Liver (tissue), 9 donors: ENCODE measurements around the gene SRXN1. TPM values are rescaled to one million over a fixed set of nuclear protein-coding genes. Genes with fewer than 3 reads are reported as not detected.

Source experiments
- DNase-seq: peaks from one replicate; pipeline ENCODE4 v3.0.0-alpha.2; 2017; ENCODE audit warnings: low spot score
- H3K27ac ChIP-seq, 2 donors: one replicate each; pipeline ENCODE4 v1.7.0; 2013; ENCODE audit warnings: inconsistent platforms in 2 of 2, low read length in 2 of 2, control low read depth in 1 of 2, low read depth in 1 of 2, mild to moderate bottlenecking in 1 of 2
- H3K27me3 ChIP-seq, 4 donors: one replicate each; pipeline versions ENCODE4 v1.6.1 to v1.7.0; 2013; ENCODE audit warnings: low read length in 3 of 4, inconsistent platforms in 1 of 4, mild to moderate bottlenecking in 1 of 4, moderate library complexity in 1 of 4; ENCODE audit not compliant: control insufficient read depth in 4 of 4, insufficient read depth in 4 of 4
- H3K36me3 ChIP-seq, 4 donors: one replicate each; pipeline versions ENCODE4 v1.6.1 to v1.7.0; 2013; ENCODE audit warnings: low read length in 3 of 4, mild to moderate bottlenecking in 3 of 4, low read depth in 1 of 4, moderate library complexity in 1 of 4; ENCODE audit not compliant: control insufficient read depth in 4 of 4, insufficient read depth in 3 of 4
- H3K4me1 ChIP-seq, 4 donors: one replicate each; pipeline versions ENCODE4 v1.6.1 to v1.7.0; 2013; ENCODE audit warnings: low read length in 3 of 4, mild to moderate bottlenecking in 3 of 4, moderate library complexity in 1 of 4; ENCODE audit not compliant: control insufficient read depth in 4 of 4, insufficient read depth in 4 of 4
- H3K4me3 ChIP-seq, 3 donors: one replicate each; pipeline versions ENCODE4 v1.6.1 to v1.7.0; 2013; ENCODE audit warnings: low read length in 3 of 3, control low read depth in 1 of 3, low read depth in 1 of 3, mild to moderate bottlenecking in 1 of 3
- H3K9ac ChIP-seq, 2 donors: one replicate each; pipeline ENCODE4 v1.7.0; 2013; ENCODE audit warnings: low read length in 2 of 2, mild to moderate bottlenecking in 2 of 2, moderate library complexity in 2 of 2, control low read depth in 1 of 2, low read depth in 1 of 2
- H3K9me3 ChIP-seq, 4 donors: one replicate each; pipeline versions ENCODE4 v1.6.1 to v1.7.0; 2013; ENCODE audit warnings: low read length in 3 of 4; ENCODE audit not compliant: control insufficient read depth in 4 of 4
- EGR1 ChIP-seq, 2 donors: IDR thresholded peaks; 2 replicates each; pipeline ENCODE4 v1.6.1; 2016 to 2018; ENCODE audit warnings: antibody characterized with exemption in 2 of 2, low read depth in 2 of 2
- FOXA1 ChIP-seq: IDR thresholded peaks from 2 replicates; pipeline ENCODE4 v1.6.1; 2016; ENCODE audit warnings: antibody characterized with exemption
- FOXA2 ChIP-seq: IDR thresholded peaks from 2 replicates; pipeline ENCODE4 v1.6.1; 2016; ENCODE audit warnings: antibody characterized with exemption
- GABPA ChIP-seq, 2 donors: IDR thresholded peaks in 1 of 2; conservative IDR thresholded peaks in 1 of 2; 2 replicates each; pipeline ENCODE4 v1.6.1; 2016; ENCODE audit warnings: antibody characterized with exemption in 2 of 2, mild to moderate bottlenecking in 1 of 2, moderate library complexity in 1 of 2
- HNF4A ChIP-seq, 2 donors: conservative IDR thresholded peaks; 2 replicates each; pipeline ENCODE4 v1.6.1; 2016; ENCODE audit warnings: antibody characterized with exemption in 2 of 2, mild to moderate bottlenecking in 2 of 2
- HNF4G ChIP-seq: IDR thresholded peaks from 2 replicates; pipeline ENCODE4 v1.6.1; 2016; ENCODE audit warnings: antibody characterized with exemption
- JUND ChIP-seq, 2 donors: IDR thresholded peaks; 2 replicates each; pipeline ENCODE4 v1.6.1; 2016; ENCODE audit warnings: antibody characterized with exemption in 2 of 2
- NR2F2 ChIP-seq: IDR thresholded peaks from 2 replicates; pipeline ENCODE4 v1.6.1; 2016; ENCODE audit warnings: antibody characterized with exemption
- RAD21 ChIP-seq, 2 donors: IDR thresholded peaks; 2 replicates each; pipeline ENCODE4 v1.6.1; 2016; ENCODE audit warnings: antibody characterized with exemption in 2 of 2, mild to moderate bottlenecking in 2 of 2
- RXRA ChIP-seq, 2 donors: IDR thresholded peaks; 2 replicates each; pipeline ENCODE4 v1.6.1; 2017 to 2018; ENCODE audit warnings: antibody characterized with exemption in 2 of 2, mild to moderate bottlenecking in 1 of 2
- SP1 ChIP-seq: IDR thresholded peaks from 2 replicates; pipeline ENCODE4 v1.6.1; 2018; ENCODE audit warnings: antibody characterized with exemption, mild to moderate bottlenecking
- TAF1 ChIP-seq: conservative IDR thresholded peaks from 2 replicates; pipeline ENCODE4 v1.6.1; 2016; ENCODE audit warnings: antibody characterized with exemption, mild to moderate bottlenecking
- YY1 ChIP-seq: IDR thresholded peaks from 2 replicates; pipeline ENCODE4 v1.6.1; 2016; ENCODE audit warnings: antibody characterized with exemption, mild to moderate bottlenecking
- WGBS: extraction: QIAGEN DNeasy Blood & Tissue Kit; methylation state at CpG from one replicate; pipeline ENCODE4 v1.1.7; 2013; 5-methylcytosine and 5-hydroxymethylcytosine counted together
- polyA plus RNA-seq, 2 donors: library from polyadenylated mRNA; stranded (reverse) in 1 of 2; unstranded in 1 of 2; fragments of 200-250 nt in 1 of 2; fragments of >200 nt in 1 of 2; fragmentation: Nextera tagmentation in 1 of 2; extraction: Ambion mirVana in 1 of 2; gene quantifications; one replicate each; pipeline versions ENCODE4 v1.2.1 to v1.2.3, GENCODE V29; 2013 to 2015
- total RNA-seq, 2 donors: library from RNA; depleted of rRNA; stranded (reverse); fragments of >200 nt; gene quantifications; one replicate each; pipeline ENCODE4 v1.2.3, GENCODE V29; 2014
- TF ChIP-seq, protein P1 (sequence below): IDR thresholded peaks from 2 replicates; pipeline ENCODE4 v1.6.1; 2016; ENCODE audit warnings: antibody characterized with exemption
- TF ChIP-seq, protein P2 (sequence below): IDR thresholded peaks from 2 replicates; pipeline ENCODE4 v1.6.1; 2016; ENCODE audit warnings: antibody characterized with exemption
- TF ChIP-seq, protein P3 (sequence below): IDR thresholded peaks from 2 replicates; pipeline ENCODE4 v1.6.1; 2016; ENCODE audit warnings: antibody characterized with exemption, mild to moderate bottlenecking
- TF ChIP-seq, protein P4 (sequence below): IDR thresholded peaks from 2 replicates; pipeline ENCODE4 v1.6.1; 2016; ENCODE audit warnings: antibody characterized with exemption
- TF ChIP-seq, protein P5 (sequence below): fragments of 150-350 bp; IDR thresholded peaks from 2 replicates; pipeline ENCODE4 v1.5.1; 2017; ENCODE audit warnings: improper control_type of control experiment, low read depth, low read length; ENCODE audit not compliant: missing input control
- donor health status: healthy.
- donor health status: healthy.
- donor health status: healthy.
- donor health status: healthy.
- donor health status: healthy.

Gene SRXN1
- total and polyA plus RNA-seq, 4 donors = 14.3 to 60.2 (median 24.8) TPM

DNA sequence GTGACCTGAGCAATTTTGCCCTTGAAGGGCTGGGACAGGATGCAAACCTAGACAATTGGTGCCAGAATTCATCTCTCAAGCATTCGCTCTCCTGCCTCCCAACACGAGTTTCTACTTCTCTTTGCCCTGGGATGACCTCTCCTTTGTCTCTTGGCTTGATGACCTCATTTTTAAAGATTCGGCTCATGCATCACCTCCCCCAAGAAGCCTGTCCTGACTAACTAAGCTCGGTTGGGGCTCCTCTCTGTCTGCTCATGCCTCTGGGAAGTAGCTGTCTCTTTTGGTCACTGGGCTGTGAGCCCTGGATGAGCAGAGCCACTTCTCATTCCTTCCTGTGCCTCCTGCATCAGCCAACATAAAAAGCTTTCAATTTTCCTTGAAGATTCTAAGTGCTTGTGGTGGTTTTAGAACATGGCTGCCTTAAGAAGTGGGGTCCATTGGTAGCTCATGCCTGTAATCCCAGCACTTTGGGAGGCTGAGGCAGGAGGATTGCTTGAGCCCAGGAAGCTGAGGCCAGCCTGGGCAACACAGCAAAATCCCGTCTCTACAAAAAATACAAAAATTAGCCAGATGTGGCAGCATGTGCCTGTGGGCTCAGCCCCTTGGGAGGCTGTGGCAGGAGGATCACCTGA lies 31.8 kb downstream of the SRXN1 start:
- H3K9me3 ChIP-seq = peaks cover 6 to 13% (median 9%) of the 10 kb centered on the region in 4 donors
- no peaks in the 10 kb centered on the region for H3K27me3 ChIP-seq
- no peak overlapping the region for H3K4me3 ChIP-seq
- H3K36me3 ChIP-seq = no peaks in the 10 kb centered on the region
- H3K27ac ChIP-seq = no peak overlapping the region
- no peak overlapping the region for H3K9ac ChIP-seq
- 51% methylated on average over 5 of the region's 5 CpGs for WGBS
- no peaks in the 10 kb centered on the region for H3K4me1 ChIP-seq
- no peak for DNase-seq
- TF ChIP-seq, protein P1, sequence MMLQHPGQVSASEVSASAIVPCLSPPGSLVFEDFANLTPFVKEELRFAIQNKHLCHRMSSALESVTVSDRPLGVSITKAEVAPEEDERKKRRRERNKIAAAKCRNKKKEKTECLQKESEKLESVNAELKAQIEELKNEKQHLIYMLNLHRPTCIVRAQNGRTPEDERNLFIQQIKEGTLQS = no peak
- TF ChIP-seq HNF4G = no peak
- no peak for TF ChIP-seq FOXA2
- no peak for TF ChIP-seq RXRA (IDR thresholded peaks at IDR 0.05)
- TF ChIP-seq FOXA1 = no peak
- TF ChIP-seq, protein P2, sequence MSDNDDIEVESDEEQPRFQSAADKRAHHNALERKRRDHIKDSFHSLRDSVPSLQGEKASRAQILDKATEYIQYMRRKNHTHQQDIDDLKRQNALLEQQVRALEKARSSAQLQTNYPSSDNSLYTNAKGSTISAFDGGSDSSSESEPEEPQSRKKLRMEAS = no peak

DNA sequence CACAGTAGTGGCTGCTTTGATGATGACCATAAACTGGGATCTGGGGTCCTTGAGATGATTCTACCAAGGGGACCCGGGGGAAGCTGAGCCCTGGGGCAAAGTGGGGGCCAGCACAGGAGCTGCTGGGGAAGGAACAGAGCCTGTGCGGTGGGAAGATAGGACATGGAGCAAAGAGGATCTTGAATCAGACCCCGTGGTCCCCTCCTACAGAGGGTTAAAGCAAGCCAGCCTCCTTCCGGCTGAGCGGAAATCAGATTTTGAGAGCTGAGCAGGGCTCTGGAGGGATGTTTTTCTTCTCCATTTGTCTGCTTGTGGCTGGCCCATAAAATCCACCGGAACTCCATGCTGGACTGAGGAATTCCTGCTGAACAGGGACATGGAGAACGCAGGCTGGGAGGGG lies 32.8 kb downstream of the SRXN1 start:
- peaks cover 6 to 15% (median 7%) of the 10 kb centered on the region in 4 donors for H3K9me3 ChIP-seq
- H3K4me1 ChIP-seq = no peaks in the 10 kb centered on the region
- DNase-seq = no peak
- no peak overlapping the region for H3K27ac ChIP-seq
- TF ChIP-seq FOXA2 = no peak
- TF ChIP-seq, protein P2 = no peak
- TF ChIP-seq, protein P3, sequence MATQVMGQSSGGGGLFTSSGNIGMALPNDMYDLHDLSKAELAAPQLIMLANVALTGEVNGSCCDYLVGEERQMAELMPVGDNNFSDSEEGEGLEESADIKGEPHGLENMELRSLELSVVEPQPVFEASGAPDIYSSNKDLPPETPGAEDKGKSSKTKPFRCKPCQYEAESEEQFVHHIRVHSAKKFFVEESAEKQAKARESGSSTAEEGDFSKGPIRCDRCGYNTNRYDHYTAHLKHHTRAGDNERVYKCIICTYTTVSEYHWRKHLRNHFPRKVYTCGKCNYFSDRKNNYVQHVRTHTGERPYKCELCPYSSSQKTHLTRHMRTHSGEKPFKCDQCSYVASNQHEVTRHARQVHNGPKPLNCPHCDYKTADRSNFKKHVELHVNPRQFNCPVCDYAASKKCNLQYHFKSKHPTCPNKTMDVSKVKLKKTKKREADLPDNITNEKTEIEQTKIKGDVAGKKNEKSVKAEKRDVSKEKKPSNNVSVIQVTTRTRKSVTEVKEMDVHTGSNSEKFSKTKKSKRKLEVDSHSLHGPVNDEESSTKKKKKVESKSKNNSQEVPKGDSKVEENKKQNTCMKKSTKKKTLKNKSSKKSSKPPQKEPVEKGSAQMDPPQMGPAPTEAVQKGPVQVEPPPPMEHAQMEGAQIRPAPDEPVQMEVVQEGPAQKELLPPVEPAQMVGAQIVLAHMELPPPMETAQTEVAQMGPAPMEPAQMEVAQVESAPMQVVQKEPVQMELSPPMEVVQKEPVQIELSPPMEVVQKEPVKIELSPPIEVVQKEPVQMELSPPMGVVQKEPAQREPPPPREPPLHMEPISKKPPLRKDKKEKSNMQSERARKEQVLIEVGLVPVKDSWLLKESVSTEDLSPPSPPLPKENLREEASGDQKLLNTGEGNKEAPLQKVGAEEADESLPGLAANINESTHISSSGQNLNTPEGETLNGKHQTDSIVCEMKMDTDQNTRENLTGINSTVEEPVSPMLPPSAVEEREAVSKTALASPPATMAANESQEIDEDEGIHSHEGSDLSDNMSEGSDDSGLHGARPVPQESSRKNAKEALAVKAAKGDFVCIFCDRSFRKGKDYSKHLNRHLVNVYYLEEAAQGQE = no peak
- TF ChIP-seq FOXA1 = no peak
- no peak for TF ChIP-seq RAD21 (IDR thresholded peaks at IDR 0.05)
- TF ChIP-seq, protein P4, sequence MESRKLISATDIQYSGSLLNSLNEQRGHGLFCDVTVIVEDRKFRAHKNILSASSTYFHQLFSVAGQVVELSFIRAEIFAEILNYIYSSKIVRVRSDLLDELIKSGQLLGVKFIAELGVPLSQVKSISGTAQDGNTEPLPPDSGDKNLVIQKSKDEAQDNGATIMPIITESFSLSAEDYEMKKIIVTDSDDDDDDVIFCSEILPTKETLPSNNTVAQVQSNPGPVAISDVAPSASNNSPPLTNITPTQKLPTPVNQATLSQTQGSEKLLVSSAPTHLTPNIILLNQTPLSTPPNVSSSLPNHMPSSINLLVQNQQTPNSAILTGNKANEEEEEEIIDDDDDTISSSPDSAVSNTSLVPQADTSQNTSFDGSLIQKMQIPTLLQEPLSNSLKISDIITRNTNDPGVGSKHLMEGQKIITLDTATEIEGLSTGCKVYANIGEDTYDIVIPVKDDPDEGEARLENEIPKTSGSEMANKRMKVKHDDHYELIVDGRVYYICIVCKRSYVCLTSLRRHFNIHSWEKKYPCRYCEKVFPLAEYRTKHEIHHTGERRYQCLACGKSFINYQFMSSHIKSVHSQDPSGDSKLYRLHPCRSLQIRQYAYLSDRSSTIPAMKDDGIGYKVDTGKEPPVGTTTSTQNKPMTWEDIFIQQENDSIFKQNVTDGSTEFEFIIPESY = no peak
- TF ChIP-seq EGR1 (IDR thresholded peaks at IDR 0.05; ENCODE audit: low read depth in 2 of 2) = no peak
- no peak for TF ChIP-seq HNF4G
- TF ChIP-seq, protein P1 = no peak
- TF ChIP-seq RXRA (IDR thresholded peaks at IDR 0.05) = no peak
- no peak for TF ChIP-seq TAF1
- TF ChIP-seq, protein P5, sequence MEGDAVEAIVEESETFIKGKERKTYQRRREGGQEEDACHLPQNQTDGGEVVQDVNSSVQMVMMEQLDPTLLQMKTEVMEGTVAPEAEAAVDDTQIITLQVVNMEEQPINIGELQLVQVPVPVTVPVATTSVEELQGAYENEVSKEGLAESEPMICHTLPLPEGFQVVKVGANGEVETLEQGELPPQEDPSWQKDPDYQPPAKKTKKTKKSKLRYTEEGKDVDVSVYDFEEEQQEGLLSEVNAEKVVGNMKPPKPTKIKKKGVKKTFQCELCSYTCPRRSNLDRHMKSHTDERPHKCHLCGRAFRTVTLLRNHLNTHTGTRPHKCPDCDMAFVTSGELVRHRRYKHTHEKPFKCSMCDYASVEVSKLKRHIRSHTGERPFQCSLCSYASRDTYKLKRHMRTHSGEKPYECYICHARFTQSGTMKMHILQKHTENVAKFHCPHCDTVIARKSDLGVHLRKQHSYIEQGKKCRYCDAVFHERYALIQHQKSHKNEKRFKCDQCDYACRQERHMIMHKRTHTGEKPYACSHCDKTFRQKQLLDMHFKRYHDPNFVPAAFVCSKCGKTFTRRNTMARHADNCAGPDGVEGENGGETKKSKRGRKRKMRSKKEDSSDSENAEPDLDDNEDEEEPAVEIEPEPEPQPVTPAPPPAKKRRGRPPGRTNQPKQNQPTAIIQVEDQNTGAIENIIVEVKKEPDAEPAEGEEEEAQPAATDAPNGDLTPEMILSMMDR = no peak
- TF ChIP-seq NR2F2 = no peak
- no peak for TF ChIP-seq JUND (IDR thresholded peaks at IDR 0.05)
- no peak for TF ChIP-seq HNF4A (conservative IDR thresholded peaks at IDR 0.05)
- no peak for TF ChIP-seq SP1
- TF ChIP-seq GABPA (IDR thresholded peaks at IDR 0.05 in 1 of 2, conservative IDR thresholded peaks at IDR 0.05 in 1 of 2) = no peak
- TF ChIP-seq YY1 = no peak
- H3K4me3 ChIP-seq = no peak overlapping the region
- H3K27me3 ChIP-seq = no peaks in the 10 kb centered on the region
- H3K9ac ChIP-seq = no peak overlapping the region
- 35% methylated on average over 7 of the region's 7 CpGs for WGBS
- no peaks in the 10 kb centered on the region for H3K36me3 ChIP-seq
